Left lung (tissue), 14 donors: ENCODE data around the gene DMAP1. TPM values are rescaled to one million over a fixed set of nuclear protein-coding genes. Genes with fewer than 3 reads are reported as not detected.

Experiments
- ATAC-seq: fragments of 200-7000 bp; cut with Tn5 transposase; one replicate; pipeline ENCODE4 v1.9.1; 2020; ENCODE audit warnings: moderate library complexity
- DNase-seq, 4 donors: peaks; one replicate each; pipeline ENCODE4 v3.0.0-alpha.2; 2013 to 2020
- H3K27ac ChIP-seq, 2 donors: fragments of 200-600 bp; sonication (generic) in 1 of 2; one replicate each; pipeline versions ENCODE4 v1.5.0 to v1.8.0; 2020 to 2021
- H3K27me3 ChIP-seq, 2 donors: fragments of 200-600 bp; sonication (generic) in 1 of 2; one replicate each; pipeline versions ENCODE4 v1.5.0 to v1.8.0; 2020 to 2021
- H3K36me3 ChIP-seq, 2 donors: fragments of 200-600 bp; sonication (generic) in 1 of 2; one replicate each; pipeline versions ENCODE4 v1.5.0 to v1.8.0; 2020 to 2021
- H3K4me1 ChIP-seq, 2 donors: fragments of 200-600 bp; one replicate each; pipeline ENCODE4 v1.8.0; 2021
- H3K4me3 ChIP-seq, 2 donors: fragments of 200-600 bp; sonication (generic) in 1 of 2; one replicate each; pipeline versions ENCODE4 v1.5.0 to v1.8.0; 2020 to 2021; ENCODE audit warnings: mild to moderate bottlenecking in 1 of 2
- H3K9me3 ChIP-seq, 2 donors: fragments of 200-600 bp; sonication (generic) in 1 of 2; one replicate each; pipeline versions ENCODE4 v1.5.0 to v1.8.0; 2020 to 2021
- CTCF ChIP-seq, 2 donors: fragments of 200-600 bp; sonication (generic) in 1 of 2; IDR thresholded peaks; one replicate each; pipeline versions ENCODE4 v1.5.0 to v1.8.0; 2021; ENCODE audit warnings: antibody characterized with exemption in 2 of 2
- intact Hi-C, 2 donors: fragments of 100-400 bp; cut with DNase I; formaldehyde crosslinking; loops; one replicate each; pipeline versions ENCODE4 v1.11.2 to v1.14.2; 2022
- long read RNA-seq, 12 donors: library from polyadenylated mRNA in 2 of 12; unstranded in 2 of 12; transcript quantifications; one replicate each; pipeline ENCODE4 v2.0.0 and lab custom pipeline, GENCODE V29; 2019 to 2026
- polyA plus RNA-seq, 6 donors: library from polyadenylated mRNA; unstranded; fragments of 120-200 nt; gene quantifications; one replicate each; pipeline ENCODE4 v1.2.1, GENCODE V29; 2013; ENCODE audit not compliant: insufficient read length in 6 of 6
- total RNA-seq, 2 donors: library from RNA; stranded (reverse); fragmentation: NEBNext Ultra II Directional; extraction: Animal tissue kit (Norgen Biotek cat#: 25700); gene quantifications; one replicate each; pipeline ENCODE4 v1.2.1, GENCODE V29; 2021
- donor health status: DM: no; HTN: yes; CAD: no.
- donor health status: DM: no; HTN: no; CAD: no.

Gene DMAP1, protein sequence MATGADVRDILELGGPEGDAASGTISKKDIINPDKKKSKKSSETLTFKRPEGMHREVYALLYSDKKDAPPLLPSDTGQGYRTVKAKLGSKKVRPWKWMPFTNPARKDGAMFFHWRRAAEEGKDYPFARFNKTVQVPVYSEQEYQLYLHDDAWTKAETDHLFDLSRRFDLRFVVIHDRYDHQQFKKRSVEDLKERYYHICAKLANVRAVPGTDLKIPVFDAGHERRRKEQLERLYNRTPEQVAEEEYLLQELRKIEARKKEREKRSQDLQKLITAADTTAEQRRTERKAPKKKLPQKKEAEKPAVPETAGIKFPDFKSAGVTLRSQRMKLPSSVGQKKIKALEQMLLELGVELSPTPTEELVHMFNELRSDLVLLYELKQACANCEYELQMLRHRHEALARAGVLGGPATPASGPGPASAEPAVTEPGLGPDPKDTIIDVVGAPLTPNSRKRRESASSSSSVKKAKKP
- total RNA-seq (10 to 100 TPM; 25.6 to 32.5 TPM), polyA plus RNA-seq (10 to 100 TPM; 61.7 to 76.2 (median 68.9) TPM)
- long read RNA-seq, donor 1, full-length matches to known transcripts, result 17 of 149 reads
- long read RNA-seq, donor 1, partial matches to known transcripts, result 132 of 149 reads
- long read RNA-seq, donor 1, other reads (novel, unspliced or antisense), result 0 of 149 reads
- long read RNA-seq, donor 2, full-length matches to known transcripts, result 11 of 21 reads
- long read RNA-seq, donor 2, partial matches to known transcripts, result 10 of 21 reads
- long read RNA-seq, donor 2, other reads (novel, unspliced or antisense), result 0 of 21 reads
- long read RNA-seq, donor 3, full-length matches to known transcripts, result 13 of 77 reads
- long read RNA-seq, donor 3, partial matches to known transcripts, result 50 of 77 reads
- long read RNA-seq, donor 3, other reads (novel, unspliced or antisense), result 14 of 77 reads
- long read RNA-seq, donor 4, transcript DMAP1-201 (11 exons, 1,552 nt), result major isoform, 11 of 21 reads
- long read RNA-seq, donor 4, transcript DMAP1-203 (10 exons, 1,730 nt), result minor isoform, 6 of 21 reads
- long read RNA-seq, donor 4, partial matches to known transcripts, result 0 of 21 reads
- long read RNA-seq, donor 4, other reads (novel, unspliced or antisense), result 4 of 21 reads
- long read RNA-seq, donor 5, full-length matches to known transcripts, result 11 of 80 reads
- long read RNA-seq, donor 5, partial matches to known transcripts, result 59 of 80 reads
- long read RNA-seq, donor 5, other reads (novel, unspliced or antisense), result 10 of 80 reads
- long read RNA-seq, donor 6, full-length matches to known transcripts, result 14 of 60 reads
- long read RNA-seq, donor 6, partial matches to known transcripts, result 28 of 60 reads
- long read RNA-seq, donor 6, other reads (novel, unspliced or antisense), result 18 of 60 reads
- long read RNA-seq, donor 7, full-length matches to known transcripts, result 9 of 38 reads
- long read RNA-seq, donor 7, partial matches to known transcripts, result 18 of 38 reads
- long read RNA-seq, donor 7, other reads (novel, unspliced or antisense), result 11 of 38 reads
- long read RNA-seq, donor 8, full-length matches to known transcripts, result 14 of 78 reads
- long read RNA-seq, donor 8, partial matches to known transcripts, result 64 of 78 reads
- long read RNA-seq, donor 8, other reads (novel, unspliced or antisense), result 0 of 78 reads
- long read RNA-seq, donor 9, result 0 reads
- long read RNA-seq, donor 10, transcript DMAP1-201 (11 exons, 1,552 nt), result major isoform, 18 of 34 reads
- long read RNA-seq, donor 10, partial matches to known transcripts, result 0 of 34 reads
- long read RNA-seq, donor 10, other reads (novel, unspliced or antisense), result 12 of 34 reads
- long read RNA-seq, donor 11, full-length matches to known transcripts, result 13 of 147 reads
- long read RNA-seq, donor 11, partial matches to known transcripts, result 134 of 147 reads
- long read RNA-seq, donor 11, other reads (novel, unspliced or antisense), result 0 of 147 reads
- long read RNA-seq, donor 12, transcript DMAP1-201 (11 exons, 1,552 nt), result major isoform, 8 of 74 reads
- long read RNA-seq, donor 12, partial matches to known transcripts, result 64 of 74 reads
- long read RNA-seq, donor 12, other reads (novel, unspliced or antisense), result 0 of 74 reads

DNA sequence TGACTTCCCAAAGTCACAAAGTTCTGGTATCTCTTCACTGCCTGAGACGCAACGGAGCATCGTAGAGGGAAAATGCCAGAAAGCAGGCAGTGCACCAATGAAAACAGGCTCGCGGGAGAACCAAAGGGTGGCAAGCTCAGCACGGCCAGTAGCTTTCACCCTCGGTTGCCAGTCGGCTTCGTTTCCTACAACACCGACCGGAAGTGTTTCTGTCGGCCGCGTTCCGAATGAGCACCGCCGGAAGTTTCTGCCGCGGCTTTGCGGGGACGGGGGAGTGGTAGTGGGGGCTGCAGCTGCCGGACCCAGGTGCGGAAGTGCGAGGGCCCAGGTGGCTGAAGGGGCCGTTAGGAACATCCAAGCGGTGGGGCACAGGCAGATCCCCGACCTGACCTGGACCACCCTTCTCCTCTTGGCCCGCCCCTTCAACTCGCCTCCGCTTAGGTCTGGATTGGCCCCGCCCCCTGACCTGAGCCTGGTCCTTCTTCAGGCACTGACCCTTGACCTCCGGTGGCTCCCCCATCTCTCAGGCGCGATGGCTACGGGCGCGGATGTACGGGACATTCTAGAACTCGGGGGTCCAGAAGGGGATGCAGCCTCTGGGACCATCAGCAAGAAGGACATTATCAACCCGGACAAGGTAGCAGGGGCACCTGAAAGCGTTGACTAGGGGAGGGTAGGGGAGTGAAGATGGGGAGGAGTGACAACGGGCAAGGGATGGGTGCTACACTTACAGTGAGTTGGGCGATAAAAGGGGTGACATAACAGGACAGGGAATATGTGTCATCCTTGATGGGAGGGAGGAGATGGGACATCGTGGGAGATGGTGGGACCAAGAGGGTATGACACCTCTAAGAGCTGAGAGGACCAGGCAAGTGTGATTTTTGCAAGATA lies at the start of gene DMAP1:
Gene DMAP1, plus strand, starts transcription at position 250 of the 891 bp plus-strand sequence. Its CDS starts 283 bp downstream, at position 533.
- Histone ChIP-seq H3K4me1 (peaks cover 6 to 18% of the 10 kb centered on the region in 2 donors), H3K27me3 (no peaks in the 10 kb centered on the region), H3K27ac (peak within 1 kb of the TSS; percentile 63 to 77), H3K4me3 (peak within 1 kb of the TSS; percentile 75 to 90), H3K9me3 (no peaks in the 10 kb centered on the region), H3K36me3 (peaks cover 0 to 36% of the 10 kb centered on the region in 2 donors)
- intact Hi-C loops, result no loop called here
- no peak for TF ChIP-seq CTCF (IDR thresholded peaks at IDR 0.05)
- ATAC-seq, result peak; percentile 97
- DNase-seq, result peak; percentile 79 to 92 (median 85)

DNA sequence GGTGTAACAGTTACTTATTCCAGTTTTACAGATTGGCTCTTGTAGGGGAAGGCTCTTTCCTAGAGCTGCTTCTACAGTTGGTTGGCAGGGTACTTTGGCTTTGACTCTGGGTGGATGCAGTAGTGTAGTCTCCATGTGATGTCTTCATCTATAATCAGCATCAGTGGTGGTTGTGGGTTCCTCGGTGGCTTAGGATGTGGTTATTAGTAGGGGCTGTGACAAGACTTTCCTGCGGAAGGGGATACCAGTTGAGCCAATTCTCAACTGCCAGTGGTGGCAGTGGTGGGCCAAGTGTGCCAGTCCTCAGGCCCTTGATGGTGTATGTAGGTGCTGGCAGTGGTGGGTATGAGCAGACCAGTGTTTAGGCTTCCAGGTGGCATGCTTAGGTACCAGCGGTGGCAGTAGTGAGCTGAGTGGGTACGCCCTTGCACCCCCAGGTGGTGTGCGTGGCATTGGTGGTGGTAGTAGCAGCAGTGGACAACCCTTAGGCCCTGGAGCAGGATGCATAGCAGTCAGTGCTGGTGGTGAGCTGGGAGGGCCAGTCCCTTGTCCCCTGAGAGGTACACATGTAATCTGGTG lies 44.7 kb upstream of the DMAP1 start:
- Histone ChIP-seq H3K9me3 (no peaks in the 10 kb centered on the region), H3K27ac (no peak overlapping the region), H3K4me1 (no peaks in the 10 kb centered on the region), H3K4me3 (no peak overlapping the region), H3K36me3 (no peaks in the 10 kb centered on the region), H3K27me3 (no peaks in the 10 kb centered on the region)
- no peak for TF ChIP-seq CTCF (IDR thresholded peaks at IDR 0.05)
- no peak for DNase-seq
- intact Hi-C loops, result no loop called here
- no peak for ATAC-seq

DNA sequence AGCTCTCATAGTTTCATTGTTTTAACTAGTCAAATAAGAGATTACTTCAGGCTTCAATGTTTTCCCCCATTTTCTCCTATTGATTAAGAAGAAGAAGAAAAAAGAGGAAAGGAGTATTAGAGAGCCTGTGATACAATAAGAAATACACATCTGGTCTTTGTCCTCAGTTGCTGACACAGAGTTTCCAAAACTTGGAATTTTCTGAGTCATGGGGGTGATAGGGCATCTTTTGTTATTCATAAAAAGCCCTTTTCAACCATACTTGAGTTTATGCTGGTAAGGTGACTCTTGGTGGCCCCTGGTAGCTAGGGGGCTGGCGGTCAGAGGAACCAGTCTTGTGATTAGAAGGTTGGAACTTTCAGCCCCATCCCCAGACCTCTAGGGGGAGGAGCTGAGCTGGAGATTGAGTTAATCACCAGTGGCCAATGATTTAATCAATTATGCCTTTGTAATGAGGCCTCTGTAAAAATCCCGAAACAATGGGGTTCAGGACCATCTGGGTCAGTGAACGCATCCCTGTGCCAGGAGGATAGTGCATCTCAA lies 42.9 kb upstream of the DMAP1 start:
- H3K36me3 ChIP-seq, result no peaks in the 10 kb centered on the region
- H3K4me1 ChIP-seq, result no peaks in the 10 kb centered on the region
- peaks cover 0 to 5% of the 10 kb centered on the region in 2 donors for H3K9me3 ChIP-seq
- no peak for DNase-seq
- H3K27me3 ChIP-seq, result no peaks in the 10 kb centered on the region
- no peak for TF ChIP-seq CTCF (IDR thresholded peaks at IDR 0.05)
- H3K27ac ChIP-seq, result no peak overlapping the region
- intact Hi-C loops, result no loop called here
- H3K4me3 ChIP-seq, result no peak overlapping the region
- ATAC-seq, result no peak
